Psoas muscle (tissue), 8 donors: ENCODE results near the gene PRKCA. TPM values are rescaled to one million over a fixed set of nuclear protein-coding genes. Genes with fewer than 3 reads are reported as not detected.

Experiments
- ATAC-seq, 4 donors: fragments of 200-7000 bp; cut with Tn5 transposase; one replicate each; pipeline ENCODE4 v1.9.1; 2020; ENCODE audit warnings: moderate library complexity in 3 of 4, mild to moderate bottlenecking in 2 of 4
- DNase-seq, 2 donors: peaks; one replicate each; pipeline ENCODE4 v3.0.0-alpha.2; 2020
- H3K27ac ChIP-seq: fragments of 200-600 bp; one replicate; pipeline ENCODE4 v1.8.0; 2022
- H3K27me3 ChIP-seq, 3 donors: fragments of 200-600 bp in 1 of 3; one replicate each; pipeline versions ENCODE4 v1.6.1 to v1.8.0; 2013 to 2022; ENCODE audit warnings: low read length in 2 of 3, mild to moderate bottlenecking in 2 of 3, moderate library complexity in 1 of 3; ENCODE audit not compliant: insufficient read depth in 3 of 3
- H3K36me3 ChIP-seq, 2 donors: fragments of 200-600 bp in 1 of 2; one replicate each; pipeline versions ENCODE4 v1.6.1 to v1.8.0; 2013 to 2022; ENCODE audit warnings: low read depth in 1 of 2, mild to moderate bottlenecking in 1 of 2, moderate library complexity in 1 of 2; ENCODE audit not compliant: insufficient read depth in 1 of 2
- H3K4me1 ChIP-seq: fragments of 200-600 bp; one replicate; pipeline ENCODE4 v1.8.0; 2022
- H3K4me3 ChIP-seq: fragments of 200-600 bp; one replicate; pipeline ENCODE4 v1.8.0; 2022; ENCODE audit warnings: mild to moderate bottlenecking
- H3K9me3 ChIP-seq: fragments of 200-600 bp; one replicate; pipeline ENCODE4 v1.8.0; 2022
- CTCF ChIP-seq: fragments of 200-600 bp; IDR thresholded peaks from one replicate; pipeline ENCODE4 v1.8.0; 2022; ENCODE audit warnings: antibody characterized with exemption
- WGBS, 3 donors: extraction: QIAGEN DNeasy Blood & Tissue Kit; methylation state at CpG; one replicate each; pipeline versions ENCODE4 v1.1.6 to v1.1.7; 2013; 5-methylcytosine and 5-hydroxymethylcytosine counted together
- intact Hi-C, 2 donors: fragments of 100-400 bp; cut with DNase I; formaldehyde crosslinking; loops; one replicate each; pipeline versions ENCODE4 v1.11.0 to v1.14.2; 2022
- polyA plus RNA-seq, 3 donors: library from polyadenylated mRNA; stranded (reverse); fragments of 200-250 nt; gene quantifications; one replicate each; pipeline ENCODE4 v1.2.3, GENCODE V29; 2013
- total RNA-seq, 4 donors: library from RNA; stranded (reverse); fragmentation: NEBNext Ultra II Directional in 2 of 4; extraction: Animal tissue kit (Norgen Biotek cat#: 25700) in 2 of 4; gene quantifications; one replicate each; pipeline versions ENCODE4 v1.2.1 to v1.2.4, GENCODE V29; 2021 to 2023
- donor health status: healthy with polysubstance abuse.
- donor health status: DM: no; HTN: no; CAD: no; lungs with moderate emphysema.
- donor health status: Bipolar disorder and iron deficiency.
- donor health status: healthy.
- donor health status: DM: yes; HTN: yes; CAD: no.
- donor health status: DM: no; HTN: no; CAD: no.
- donor health status: DM: no; HTN: no; CAD: no.
- donor health status: DM: yes; HTN: yes; CAD: no.

Gene PRKCA
- total and polyA plus RNA-seq, 7 donors = 0.35 to 15.5 (median 8.2) TPM

- 89 to 92% (median 90%) methylated on average over 7 of the region's 7 CpGs for WGBS, 3 donors
- DNase-seq (no peak), ATAC-seq (no peak)
- intact Hi-C loops = no loop called here
- no peaks in the 10 kb centered on the region for H3K9me3 ChIP-seq
- no peaks in the 10 kb centered on the region for H3K4me1 ChIP-seq
- H3K27me3 ChIP-seq = no peaks in the 10 kb centered on the region
- H3K4me3 ChIP-seq = no peak overlapping the region
- H3K36me3 ChIP-seq = no peaks in the 10 kb centered on the region
- H3K27ac ChIP-seq = no peak overlapping the region
- no peak for TF ChIP-seq CTCF
Observed at GRCh38 chr17:66552371-66552770, 250.0 kb downstream of the PRKCA start.

GRCh38 chr17:66555605-66556004, 253.2 kb downstream of the PRKCA start:
- 61 to 64% (median 62%) methylated on average over 2 of the region's 2 CpGs for WGBS, 3 donors
- Histone ChIP-seq H3K36me3 (no peaks in the 10 kb centered on the region), H3K9me3 (no peaks in the 10 kb centered on the region), H3K27me3 (peaks cover 0 to 1% (median 0%) of the 10 kb centered on the region in 3 donors), H3K4me3 (no peak overlapping the region), H3K4me1 (no peaks in the 10 kb centered on the region), H3K27ac (no peak overlapping the region)
- no peak for TF ChIP-seq CTCF
- intact Hi-C loops = no loop called here
- DNase-seq (no peak), ATAC-seq (no peak)

- no peak for ATAC-seq
- Histone ChIP-seq H3K27me3 (peaks cover 0 to 2% (median 0%) of the 10 kb centered on the region in 3 donors), H3K4me3 (no peak overlapping the region), H3K9me3 (no peaks in the 10 kb centered on the region), H3K27ac (no peak overlapping the region), H3K36me3 (no peaks in the 10 kb centered on the region), H3K4me1 (no peaks in the 10 kb centered on the region)
- WGBS, 3 donors = 94 to 95% (median 94%) methylated on average over 3 of the region's 3 CpGs
- DNase-seq = no peak
- intact Hi-C loops = no loop called here
- no peak for TF ChIP-seq CTCF
Observed at GRCh38 chr17:66557200-66557599, 254.8 kb downstream of the PRKCA start.

GRCh38 chr17:66557886-66558285, 255.5 kb downstream of the PRKCA start:
- WGBS, 3 donors = 84 to 89% (median 85%) methylated on average over 8 of the region's 8 CpGs
- no peak for DNase-seq
- intact Hi-C loops = no loop called here
- no peak for ATAC-seq
- Histone ChIP-seq H3K36me3 (no peaks in the 10 kb centered on the region), H3K4me1 (no peaks in the 10 kb centered on the region), H3K27me3 (peaks cover 0 to 2% (median 0%) of the 10 kb centered on the region in 3 donors), H3K27ac (no peak overlapping the region), H3K9me3 (no peaks in the 10 kb centered on the region), H3K4me3 (no peak overlapping the region)
- TF ChIP-seq CTCF = no peak

GRCh38 chr17:66560691-66561090, 258.3 kb downstream of the PRKCA start:
- no peak overlapping the region for H3K27ac ChIP-seq
- no peak for ATAC-seq
- H3K27me3 ChIP-seq = peaks cover 0 to 2% (median 0%) of the 10 kb centered on the region in 3 donors
- H3K4me1 ChIP-seq = no peaks in the 10 kb centered on the region
- TF ChIP-seq CTCF = no peak
- WGBS, 3 donors = 77 to 89% (median 88%) methylated on average over 7 of the region's 7 CpGs
- no peaks in the 10 kb centered on the region for H3K9me3 ChIP-seq
- no peak overlapping the region for H3K4me3 ChIP-seq
- DNase-seq = no peak
- intact Hi-C loops = loop anchor here in 1 of 2 donors (10.0 kb wide), 1 partner anchor 276 kb away; no protein-coding TSS in a partner anchor
- H3K36me3 ChIP-seq = no peaks in the 10 kb centered on the region
